ENCODE results near the gene LCE1E.

Gene LCE1E

DNA sequence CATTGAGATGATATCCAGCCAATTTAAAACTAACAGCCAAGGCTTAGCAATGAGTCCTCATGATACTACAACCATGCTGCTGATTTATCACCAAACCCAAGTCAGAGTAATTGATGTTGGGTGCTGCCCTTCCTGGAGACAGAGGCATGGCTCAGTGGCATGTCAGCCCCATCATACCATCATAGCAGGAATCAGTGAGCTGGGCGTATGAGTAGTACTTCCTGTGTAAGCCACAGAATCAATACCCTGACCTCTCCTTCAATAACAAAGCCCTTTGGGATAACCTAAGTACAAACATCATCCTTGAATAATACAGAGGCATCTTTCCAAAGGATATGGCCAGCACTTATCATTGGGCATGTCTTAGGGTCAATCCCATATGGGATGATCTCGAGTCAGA, 3.0 kb upstream of the LCE1E start:
- no peak for DNase-seq

DNA sequence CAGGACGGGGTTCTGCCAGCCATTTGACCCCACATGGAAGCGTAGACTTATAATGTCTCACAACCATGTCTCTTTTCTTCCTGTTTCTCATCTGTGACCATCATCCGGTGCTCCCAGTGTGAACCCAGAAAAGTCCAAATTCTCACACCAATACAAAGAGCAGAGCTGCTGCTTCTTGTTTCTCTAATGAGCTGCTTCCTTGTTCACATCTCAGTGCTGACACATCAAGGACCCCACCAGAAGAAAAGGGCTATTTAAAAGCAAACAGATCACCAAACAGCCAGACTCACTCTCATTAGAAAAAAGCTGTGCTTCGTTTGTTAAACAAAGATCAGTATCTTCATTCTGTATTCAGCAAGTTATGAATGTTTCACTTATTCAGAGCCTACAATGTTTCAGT, 9.6 kb downstream of the LCE1E start:
- no peak for DNase-seq

DNA sequence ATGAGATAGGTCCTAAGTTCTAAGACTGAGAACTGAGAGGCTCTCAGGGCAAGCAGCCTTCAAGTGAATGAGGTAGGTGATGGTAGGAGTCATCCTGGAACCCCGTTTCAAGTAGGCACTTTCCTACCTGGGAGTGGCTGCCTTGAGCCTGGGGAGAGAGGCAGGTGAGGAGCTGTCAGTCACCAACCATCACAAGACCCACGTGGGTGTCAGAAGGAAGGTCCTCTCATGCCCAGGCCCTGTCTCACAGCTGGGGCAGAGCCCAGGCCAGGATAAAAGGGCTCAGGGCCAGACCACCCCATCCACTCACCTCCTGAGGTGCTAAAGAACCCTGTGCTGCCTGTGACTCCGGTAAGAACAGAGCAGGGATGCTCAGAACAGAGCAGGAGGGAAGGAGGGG, 10.4 kb downstream of the LCE1E start, which contains the start of gene LCE1D:
Gene LCE1D, plus strand, starts transcription at position 301 of the 400 bp plus-strand sequence. CDS start 1,074 bp downstream, outside the sequence.
- DNase-seq = no peak

GRCh38 chr1:152801333-152801732, 15.3 kb downstream of the LCE1E start:
- no peak for DNase-seq

GRCh38 chr1:152806576-152806975, 20.5 kb downstream of the LCE1E start, which contains the start of gene LCE1C:
TSS of gene LCE1C (minus strand) at chr1:152806651. CDS start at chr1:152805478, 1,173 bp downstream.
- DNase-seq = no peak

DNA sequence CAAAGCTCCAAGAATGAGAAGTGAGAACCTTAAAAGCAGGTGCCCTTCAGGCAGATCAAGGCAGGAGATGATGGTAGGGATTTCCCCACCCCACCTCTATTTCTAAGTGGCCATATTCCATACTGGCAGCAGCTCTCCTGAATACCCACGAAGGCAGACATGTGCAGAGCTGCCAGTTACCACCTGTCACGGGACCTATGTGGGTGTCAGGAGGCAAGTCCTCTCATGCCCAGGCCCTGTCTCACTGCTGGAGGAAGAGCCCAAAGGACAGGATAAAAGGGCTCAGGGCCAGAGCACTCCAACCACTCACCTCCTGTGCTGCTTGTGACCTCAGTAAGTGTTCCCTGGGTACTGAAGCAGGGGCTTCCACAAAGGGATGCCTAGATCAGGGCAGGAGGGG, 25.0 kb downstream of the LCE1E start:
- no peak for DNase-seq

- DNase-seq = no peak
Measured at GRCh38 chr1:152811671-152812070, 25.6 kb downstream of the LCE1E start, which contains the start of gene LCE1B. TSS of gene LCE1B (plus strand) at chr1:152811971. CDS start at chr1:152812447, 476 bp downstream.

GRCh38 chr1:152817309-152817708, 31.3 kb downstream of the LCE1E start:
- DNase-seq = no peak

DNA sequence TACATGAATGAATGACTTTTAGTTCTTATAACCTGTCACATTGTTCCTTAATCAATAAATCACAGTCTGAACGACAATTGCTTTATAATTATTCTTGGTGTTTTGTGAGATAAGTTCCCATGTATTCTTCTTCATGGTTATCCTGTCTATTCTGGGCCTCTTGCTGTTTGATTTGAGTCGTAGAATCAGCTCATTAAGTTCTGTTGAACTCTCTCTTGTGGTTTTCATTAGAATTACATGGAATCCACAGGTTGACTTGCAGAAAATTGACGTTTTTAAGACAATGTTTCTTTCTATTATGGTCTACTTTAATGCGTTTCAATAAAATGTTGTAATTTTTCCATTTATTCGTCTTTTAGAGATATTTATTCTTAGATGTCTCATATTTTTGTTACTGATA, 37.2 kb downstream of the LCE1E start:
- no peak for DNase-seq

GRCh38 chr1:152824964-152825363, 38.9 kb downstream of the LCE1E start:
- DNase-seq = no peak

- no peak for DNase-seq
Measured at GRCh38 chr1:152827173-152827572, 41.1 kb downstream of the LCE1E start, which contains the start of gene LCE1A. TSS of gene LCE1A (plus strand) at chr1:152827473. CDS start at chr1:152827473, 0 bp downstream.

DNA sequence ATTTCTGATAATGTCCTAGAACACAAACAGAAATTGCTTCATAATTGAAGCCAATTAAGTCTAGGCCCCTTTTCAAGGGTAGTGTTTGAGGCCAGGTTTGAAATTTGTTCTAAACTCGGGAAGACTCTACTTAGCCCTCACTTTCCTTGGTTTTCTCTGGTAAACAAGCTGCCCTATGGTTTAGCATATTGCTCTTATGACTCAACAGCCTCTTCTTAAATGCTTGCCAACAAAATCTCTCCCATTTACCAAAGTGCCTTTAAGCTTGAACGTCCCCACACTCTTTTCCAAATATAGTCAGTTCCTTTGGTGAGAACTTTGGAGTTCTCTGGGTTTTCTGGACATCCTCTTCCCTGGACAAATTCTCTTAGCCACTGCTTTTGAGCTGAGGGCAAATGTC, 50.8 kb downstream of the LCE1E start:
- no peak for DNase-seq
